IPS-20b (cell line): ENCODE data around the gene TM4SF5.

Experiments
- H3K27ac ChIP-seq: one replicate; pipeline ENCODE4 v1.5.1; 2013; ENCODE audit warnings: low read length
- H3K27me3 ChIP-seq: 2 replicates; pipeline ENCODE4 v1.6.1; 2013; ENCODE audit warnings: mild to moderate bottlenecking, low read length, inconsistent platforms; ENCODE audit not compliant: insufficient read depth
- H3K36me3 ChIP-seq: 2 replicates; pipeline ENCODE4 v1.6.1; 2013; ENCODE audit warnings: low read depth, mild to moderate bottlenecking, inconsistent platforms, low read length, moderate library complexity; ENCODE audit not compliant: insufficient read depth
- H3K4me1 ChIP-seq: 2 replicates; pipeline ENCODE4 v1.6.1; 2013; ENCODE audit warnings: mild to moderate bottlenecking, control low read depth, inconsistent platforms, low read length, moderate library complexity; ENCODE audit not compliant: insufficient read depth
- H3K4me3 ChIP-seq: 2 replicates; pipeline ENCODE4 v1.5.1; 2013; ENCODE audit warnings: mild to moderate bottlenecking, low read length, inconsistent platforms
- H3K9ac ChIP-seq: 2 replicates; pipeline ENCODE4 v1.6.1; 2013; ENCODE audit warnings: low read depth, mild to moderate bottlenecking, inconsistent platforms, low read length, moderate library complexity
- H3K9me3 ChIP-seq: 2 replicates; pipeline ENCODE4 v1.6.1; 2013; ENCODE audit warnings: mild to moderate bottlenecking, low read depth, low read length, inconsistent platforms; ENCODE audit not compliant: insufficient read depth

Gene TM4SF5

DNA sequence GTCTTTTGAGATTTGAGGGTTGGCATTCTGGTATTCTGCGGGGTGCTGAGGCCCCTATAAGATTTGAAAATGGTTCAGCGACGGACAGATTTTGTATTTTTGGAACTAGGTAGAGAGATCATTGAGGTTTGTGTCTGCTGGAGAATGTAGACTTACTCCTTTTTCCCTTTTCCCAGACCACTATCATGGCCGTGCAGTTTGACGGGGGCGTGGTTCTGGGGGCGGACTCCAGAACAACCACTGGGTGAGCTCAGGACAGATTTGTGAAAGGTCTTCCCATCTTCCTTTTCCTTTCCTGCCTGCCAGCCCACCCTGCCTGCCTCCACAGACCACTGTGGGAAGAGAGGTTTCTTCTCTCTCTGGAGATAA, 24.9 kb downstream of the TM4SF5 start:
- H3K4me3 ChIP-seq: peak overlapping the region; percentile 98
- peaks cover 12% of the 10 kb centered on the region; the same call in 1 of the 2 replicates for H3K27me3 ChIP-seq
- peak overlapping the region; percentile 65 for H3K27ac ChIP-seq
- H3K36me3 ChIP-seq: peaks cover 20% of the 10 kb centered on the region
- H3K9ac ChIP-seq: peak overlapping the region; percentile 97
- no peaks in the 10 kb centered on the region for H3K4me1 ChIP-seq
- H3K9me3 ChIP-seq: no peaks in the 10 kb centered on the region

GRCh38 chr17:4800462-4801196, 28.9 kb downstream of the TM4SF5 start:
- H3K9me3 ChIP-seq: no peaks in the 10 kb centered on the region
- no peak overlapping the region for H3K9ac ChIP-seq

GRCh38 chr17:4802228-4802627, 30.5 kb downstream of the TM4SF5 start, which contains the start of gene C17orf114:
C17orf114 (minus strand) TSS chr17:4802328.
- Histone ChIP-seq H3K4me1 (peaks cover 4% of the 10 kb centered on the region; the same call in 1 of the 2 replicates), H3K9ac (no peak within 1 kb of the TSS), H3K27me3 (no peaks in the 10 kb centered on the region; the same call in 1 of the 2 replicates), H3K9me3 (no peaks in the 10 kb centered on the region), H3K36me3 (peaks cover 18% of the 10 kb centered on the region), H3K4me3 (no peak within 1 kb of the TSS), H3K27ac (no peak within 1 kb of the TSS)

More at GRCh38 chr17:4800462-4801196, 28.9 kb downstream of the TM4SF5 start:
- Histone ChIP-seq H3K4me3 (no peak overlapping the region), H3K27me3 (no peaks in the 10 kb centered on the region), H3K27ac (no peak overlapping the region), H3K4me1 (no peaks in the 10 kb centered on the region), H3K36me3 (peaks cover 20% of the 10 kb centered on the region)

DNA sequence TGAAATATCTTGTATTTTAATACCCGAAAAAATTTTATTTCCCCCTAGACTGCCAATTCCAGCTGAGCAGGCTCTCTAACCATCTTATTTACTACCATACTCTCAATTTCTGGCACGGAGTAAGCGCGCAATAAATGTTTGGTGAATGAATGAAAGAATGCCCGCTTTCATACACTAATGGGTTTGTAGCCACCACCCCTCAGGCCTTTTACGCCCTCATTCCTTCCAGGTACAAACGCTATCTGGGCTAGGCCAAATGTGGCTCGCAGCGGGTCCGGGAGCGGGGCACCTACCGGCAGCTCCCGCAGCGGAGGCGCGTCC, 34.7 kb downstream of the TM4SF5 start:
- peaks cover 4% of the 10 kb centered on the region; the same call in 1 of the 2 replicates for H3K4me1 ChIP-seq
- H3K9me3 ChIP-seq: no peaks in the 10 kb centered on the region
- peak overlapping the region; percentile 49; the same call in 1 of the 2 replicates for H3K9ac ChIP-seq
- H3K4me3 ChIP-seq: peak overlapping the region; percentile 77
- H3K36me3 ChIP-seq: peaks cover 26% of the 10 kb centered on the region
- no peaks in the 10 kb centered on the region; the same call in 1 of the 2 replicates for H3K27me3 ChIP-seq
- no peak overlapping the region for H3K27ac ChIP-seq

- Histone ChIP-seq H3K27ac (no peak within 1 kb of the TSS), H3K9ac (peak within 1 kb of the TSS; percentile 69)
Measured at GRCh38 chr17:4806777-4807604, 35.3 kb downstream of the TM4SF5 start, which contains the start of gene PLD2. PLD2 (plus strand) TSS chr17:4807152; CDS start chr17:4807773, 621 bp downstream.

GRCh38 chr17:4807605-4808377, 36.1 kb downstream of the TM4SF5 start:
- H3K4me3 ChIP-seq: peak overlapping the region; percentile 77
- peaks cover 29% of the 10 kb centered on the region for H3K36me3 ChIP-seq
- peaks cover 4% of the 10 kb centered on the region; the same call in 1 of the 2 replicates for H3K4me1 ChIP-seq
- H3K9ac ChIP-seq: peak overlapping the region; percentile 69; the same call in 1 of the 2 replicates
- H3K27me3 ChIP-seq: no peaks in the 10 kb centered on the region; the same call in 1 of the 2 replicates
- H3K27ac ChIP-seq: no peak overlapping the region
- no peaks in the 10 kb centered on the region for H3K9me3 ChIP-seq

More at GRCh38 chr17:4806777-4807604, 35.3 kb downstream of the TM4SF5 start, which contains the start of gene PLD2:
- Histone ChIP-seq H3K4me3 (peak within 1 kb of the TSS; percentile 77), H3K9me3 (no peaks in the 10 kb centered on the region), H3K36me3 (peaks cover 29% of the 10 kb centered on the region), H3K4me1 (peaks cover 4% of the 10 kb centered on the region; the same call in 1 of the 2 replicates), H3K27me3 (no peaks in the 10 kb centered on the region; the same call in 1 of the 2 replicates)

GRCh38 chr17:4808378-4808767, 36.7 kb downstream of the TM4SF5 start:
- Histone ChIP-seq H3K4me3 (no peak overlapping the region), H3K9me3 (no peaks in the 10 kb centered on the region), H3K27me3 (no peaks in the 10 kb centered on the region; the same call in 1 of the 2 replicates), H3K27ac (no peak overlapping the region), H3K4me1 (peaks cover 4% of the 10 kb centered on the region; the same call in 1 of the 2 replicates), H3K36me3 (peaks cover 29% of the 10 kb centered on the region), H3K9ac (no peak overlapping the region; the same call in 1 of the 2 replicates)

- peaks cover 36% of the 10 kb centered on the region for H3K36me3 ChIP-seq
- H3K27me3 ChIP-seq: no peaks in the 10 kb centered on the region; the same call in 1 of the 2 replicates
- H3K9me3 ChIP-seq: no peaks in the 10 kb centered on the region
- no peak overlapping the region for H3K27ac ChIP-seq
- H3K4me3 ChIP-seq: no peak overlapping the region
- peaks cover 4% of the 10 kb centered on the region; the same call in 1 of the 2 replicates for H3K4me1 ChIP-seq
- no peak overlapping the region for H3K9ac ChIP-seq
Measured at GRCh38 chr17:4810696-4811290, 39.1 kb downstream of the TM4SF5 start.

DNA sequence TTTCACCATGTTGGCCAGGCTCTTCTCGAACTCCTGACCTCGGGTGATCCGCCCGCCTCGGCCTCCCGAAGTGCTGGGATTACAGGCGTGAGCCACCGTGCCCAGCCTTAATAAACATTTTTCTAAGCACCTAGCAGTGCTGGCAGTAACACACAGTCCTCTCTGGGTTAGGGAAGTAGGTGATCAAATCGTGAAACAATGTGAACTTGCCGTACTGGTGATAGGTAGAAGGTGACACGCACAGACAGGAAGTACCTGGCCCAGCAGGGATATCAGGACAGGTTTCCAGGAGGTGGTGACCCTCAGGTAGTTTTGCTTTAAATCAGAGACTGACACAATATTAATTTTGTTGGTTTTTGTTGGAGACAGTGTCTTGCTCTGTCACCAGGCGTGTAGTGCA, 39.8 kb downstream of the TM4SF5 start:
- Histone ChIP-seq H3K4me1 (no peaks in the 10 kb centered on the region), H3K27me3 (no peaks in the 10 kb centered on the region), H3K36me3 (peaks cover 43% of the 10 kb centered on the region), H3K9me3 (no peaks in the 10 kb centered on the region), H3K27ac (no peak overlapping the region), H3K9ac (no peak overlapping the region), H3K4me3 (no peak overlapping the region)

DNA sequence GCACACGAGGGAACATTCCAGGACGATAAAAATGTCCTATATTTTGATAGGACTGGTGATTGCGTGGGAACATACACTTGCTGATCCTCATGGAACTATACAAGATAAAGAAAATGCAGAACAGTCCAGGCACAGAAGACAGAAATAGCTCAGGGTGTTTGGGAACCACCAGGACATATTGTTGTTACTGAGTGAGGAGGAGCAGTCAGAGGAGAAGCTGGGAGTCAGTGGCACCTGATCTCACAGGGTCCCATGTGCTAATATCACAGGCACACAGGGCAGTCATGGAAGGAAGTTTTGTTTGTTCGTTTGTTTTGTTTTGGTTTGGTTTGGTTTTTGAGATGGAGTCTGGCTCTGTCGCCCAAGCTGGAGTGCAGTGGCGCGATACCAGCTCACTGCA, 41.0 kb downstream of the TM4SF5 start:
- Histone ChIP-seq H3K27me3 (no peaks in the 10 kb centered on the region), H3K4me3 (no peak overlapping the region), H3K9ac (no peak overlapping the region), H3K36me3 (peaks cover 54% of the 10 kb centered on the region), H3K9me3 (no peaks in the 10 kb centered on the region), H3K4me1 (no peaks in the 10 kb centered on the region), H3K27ac (no peak overlapping the region)
